Measurements from ENCODE around the gene SESN1. TPM values are rescaled to one million over a fixed set of nuclear protein-coding genes. Genes with fewer than 3 reads are reported as not detected.

The SESN1 gene
- total RNA-seq, 1 donor from 2014 or later = 27.1 TPM

GRCh38 chr6:109002882-109003281 is 91.8 kb downstream of the SESN1 start:
- Mint-ChIP-seq H3K27ac (ENCODE audit: unreplicated experiment) (no peak overlapping the region), H3K9me3 (ENCODE audit: unreplicated experiment) (no peaks in the 10 kb centered on the region), H3K4me1 (ENCODE audit: low read depth, unreplicated experiment) (peaks cover 27% of the 10 kb centered on the region), H3K4me3 (ENCODE audit: unreplicated experiment) (no peak overlapping the region), H3K27me3 (ENCODE audit: unreplicated experiment) (no peaks in the 10 kb centered on the region), H3K36me3 (ENCODE audit: unreplicated experiment) (no peaks in the 10 kb centered on the region)
- no peak for TF ChIP-seq CTCF (IDR thresholded peaks at IDR 0.05; ENCODE audit: partially characterized antibody, unreplicated experiment)
- DNase-seq = no peak

GRCh38 chr6:109002051-109002697 is 92.5 kb downstream of the SESN1 start:
- Mint-ChIP-seq H3K36me3 (ENCODE audit: unreplicated experiment) (no peaks in the 10 kb centered on the region), H3K9me3 (ENCODE audit: unreplicated experiment) (no peaks in the 10 kb centered on the region), H3K4me3 (ENCODE audit: unreplicated experiment) (no peak overlapping the region), H3K4me1 (ENCODE audit: low read depth, unreplicated experiment) (peaks cover 33% of the 10 kb centered on the region), H3K27ac (ENCODE audit: unreplicated experiment) (no peak overlapping the region), H3K27me3 (ENCODE audit: unreplicated experiment) (no peaks in the 10 kb centered on the region)
- TF ChIP-seq CTCF (IDR thresholded peaks at IDR 0.05; ENCODE audit: partially characterized antibody, unreplicated experiment) = no peak
- no peak for DNase-seq

GRCh38 chr6:109001291-109001894 is 93.3 kb downstream of the SESN1 start:
- TF ChIP-seq CTCF (IDR thresholded peaks at IDR 0.05; ENCODE audit: partially characterized antibody, unreplicated experiment) = no peak
- Mint-ChIP-seq H3K9me3 (ENCODE audit: unreplicated experiment) (no peaks in the 10 kb centered on the region), H3K4me1 (ENCODE audit: low read depth, unreplicated experiment) (peaks cover 35% of the 10 kb centered on the region), H3K27me3 (ENCODE audit: unreplicated experiment) (no peaks in the 10 kb centered on the region), H3K27ac (ENCODE audit: unreplicated experiment) (no peak overlapping the region), H3K36me3 (ENCODE audit: unreplicated experiment) (no peaks in the 10 kb centered on the region), H3K4me3 (ENCODE audit: unreplicated experiment) (no peak overlapping the region)
- no peak for DNase-seq

- H3K9me3 Mint-ChIP-seq (ENCODE audit: unreplicated experiment) = no peaks in the 10 kb centered on the region
- H3K4me3 Mint-ChIP-seq (ENCODE audit: unreplicated experiment) = no peak overlapping the region
- no peak for TF ChIP-seq CTCF (IDR thresholded peaks at IDR 0.05; ENCODE audit: partially characterized antibody, unreplicated experiment)
- peaks cover 35% of the 10 kb centered on the region for H3K4me1 Mint-ChIP-seq (ENCODE audit: low read depth, unreplicated experiment)
- no peaks in the 10 kb centered on the region for H3K27me3 Mint-ChIP-seq (ENCODE audit: unreplicated experiment)
- H3K36me3 Mint-ChIP-seq (ENCODE audit: unreplicated experiment) = no peaks in the 10 kb centered on the region
- no peak overlapping the region for H3K27ac Mint-ChIP-seq (ENCODE audit: unreplicated experiment)
- no peak for DNase-seq
Observed at GRCh38 chr6:109000289-109000688, 94.4 kb downstream of the SESN1 start.

- TF ChIP-seq CTCF (IDR thresholded peaks at IDR 0.05; ENCODE audit: partially characterized antibody, unreplicated experiment) = no peak
- DNase-seq = no peak
- Mint-ChIP-seq H3K36me3 (ENCODE audit: unreplicated experiment) (no peaks in the 10 kb centered on the region), H3K4me3 (ENCODE audit: unreplicated experiment) (no peak overlapping the region), H3K27me3 (ENCODE audit: unreplicated experiment) (no peaks in the 10 kb centered on the region), H3K27ac (ENCODE audit: unreplicated experiment) (no peak overlapping the region), H3K9me3 (ENCODE audit: unreplicated experiment) (no peaks in the 10 kb centered on the region), H3K4me1 (ENCODE audit: low read depth, unreplicated experiment) (peaks cover 35% of the 10 kb centered on the region)
Observed at GRCh38 chr6:108999428-108999827, 95.2 kb downstream of the SESN1 start.
